ENCODE data around the gene MAP3K10. TPM values are rescaled to one million over a fixed set of nuclear protein-coding genes. Genes with fewer than 3 reads are reported as not detected.
A peak's percentile ranks its signal among the peaks of the same experiment; 100 is the strongest.

Gene MAP3K10
- total and polyA plus RNA-seq, 2 of the 13 experiments (the other 11 are each of a cell fraction or from before 2014, with no cell fraction given): 3.4 to 5.0 TPM

- no peak for TF ChIP-seq ZHX2 (IDR thresholded peaks at IDR 0.05; ENCODE audit: low read depth)
- no peak for TF ChIP-seq ZHX2 (CRISPR knock-in tag; IDR thresholded peaks at IDR 0.05; ENCODE audit: borderline replicate concordance)
- TF ChIP-seq GABPB1 (CRISPR knock-in tag; IDR thresholded peaks at IDR 0.05): peak; percentile 79
- TF ChIP-seq RORA (CRISPR knock-in tag; IDR thresholded peaks at IDR 0.05): no peak
- no peak for TF ChIP-seq MIER3 (CRISPR knock-in tag; IDR thresholded peaks at IDR 0.05; ENCODE audit: borderline replicate concordance)
- TF ChIP-seq TP53 (CRISPR knock-in tag; conservative IDR thresholded peaks at IDR 0.05): no peak
- TF ChIP-seq ZNF576 (CRISPR knock-in tag; IDR thresholded peaks at IDR 0.05): no peak
- TF ChIP-seq IKZF4 (CRISPR knock-in tag; IDR thresholded peaks at IDR 0.05; ENCODE audit: borderline replicate concordance, low read depth, not compliant biosample characterization): no peak
- TF ChIP-seq ZNF800 (CRISPR knock-in tag; IDR thresholded peaks at IDR 0.05): no peak
- peak; percentile 38; the same call in 1 of the 2 replicates for TF ChIP-seq POLR2AphosphoS5 (IDR thresholded peaks at IDR 0.05; ENCODE audit: low read depth, low read length)
- 0 out of 2 replicates have a peak, but pooled peaks have one; percentile 35 for TF ChIP-seq ZNF691 (CRISPR knock-in tag; IDR thresholded peaks at IDR 0.05; ENCODE audit: borderline replicate concordance, low read depth)
- TF ChIP-seq ZNF282 (IDR thresholded peaks at IDR 0.05; ENCODE audit: partially characterized antibody): no peak
- no peak for TF ChIP-seq PRPF4 (IDR thresholded peaks at IDR 0.05; ENCODE audit: low read depth, low read length, poor library complexity, severe bottlenecking)
- no peak for TF ChIP-seq TAF15 (IDR thresholded peaks at IDR 0.05; ENCODE audit: low read depth, low read length, poor library complexity, severe bottlenecking)
- peak; percentile 32; the same call in 1 of the 2 replicates for TF ChIP-seq DMAP1 (CRISPR knock-in tag; IDR thresholded peaks at IDR 0.05)
- no peak for TF ChIP-seq ZNF670 (CRISPR knock-in tag; IDR thresholded peaks at IDR 0.05; ENCODE audit: borderline replicate concordance)
- no peak for TF ChIP-seq NAIF1 (CRISPR knock-in tag; IDR thresholded peaks at IDR 0.05; ENCODE audit: borderline replicate concordance)
- TF ChIP-seq SOX6 (IDR thresholded peaks at IDR 0.05): no peak
- peak; percentile 37; the same call in 1 of the 2 replicates for TF ChIP-seq SOX6 (CRISPR knock-in tag; IDR thresholded peaks at IDR 0.05)
Observed at GRCh38 chr19:40190891-40191835, at the start of gene MAP3K10 (continued).

Measured in HepG2 (cell line).